ENCODE results near the gene TGFBI.

TGFBI gene

DNA sequence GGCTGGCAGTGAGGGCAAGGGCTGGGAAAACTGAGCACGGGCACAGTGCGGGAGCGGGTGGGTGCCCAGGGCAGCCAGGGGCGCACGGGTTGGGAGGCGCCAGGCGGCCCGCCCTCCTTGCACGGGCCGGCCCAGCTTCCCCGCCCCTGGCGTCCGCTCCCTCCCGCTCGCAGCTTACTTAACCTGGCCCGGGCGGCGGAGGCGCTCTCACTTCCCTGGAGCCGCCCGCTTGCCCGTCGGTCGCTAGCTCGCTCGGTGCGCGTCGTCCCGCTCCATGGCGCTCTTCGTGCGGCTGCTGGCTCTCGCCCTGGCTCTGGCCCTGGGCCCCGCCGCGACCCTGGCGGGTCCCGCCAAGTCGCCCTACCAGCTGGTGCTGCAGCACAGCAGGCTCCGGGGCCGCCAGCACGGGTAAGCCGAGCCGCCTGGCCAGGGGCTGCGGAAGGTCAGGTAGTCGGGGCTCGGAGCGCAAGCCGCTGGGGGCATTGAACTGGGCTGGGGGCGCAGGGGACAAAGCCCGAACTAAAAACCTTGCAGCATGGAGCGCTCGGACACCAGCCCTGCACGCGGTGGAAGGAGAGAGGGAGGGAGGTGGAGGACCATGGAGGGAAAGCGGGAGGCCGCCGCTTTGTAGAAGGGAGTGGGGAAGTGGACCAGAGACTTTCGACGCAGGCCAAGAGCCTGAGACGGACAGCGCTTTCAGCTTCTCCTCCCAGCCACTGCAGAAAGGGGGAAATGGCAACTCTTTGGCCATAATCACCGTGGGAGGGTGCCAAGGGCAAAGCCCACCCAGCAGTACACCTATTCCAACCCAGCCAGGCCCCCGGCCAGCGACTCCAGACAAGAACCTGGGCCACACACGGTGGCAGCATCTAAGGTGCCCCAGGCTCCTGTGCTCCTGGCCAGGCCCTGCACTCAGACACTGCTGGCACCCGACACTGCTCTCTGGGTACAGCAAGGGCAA is at the start of gene TGFBI:
TGFBI (plus strand) TSS at position 207 of the 961 bp plus-strand sequence; CDS start at position 275, 68 bp downstream.
- peak; percentile 57 to 78 for DNase-seq

DNA sequence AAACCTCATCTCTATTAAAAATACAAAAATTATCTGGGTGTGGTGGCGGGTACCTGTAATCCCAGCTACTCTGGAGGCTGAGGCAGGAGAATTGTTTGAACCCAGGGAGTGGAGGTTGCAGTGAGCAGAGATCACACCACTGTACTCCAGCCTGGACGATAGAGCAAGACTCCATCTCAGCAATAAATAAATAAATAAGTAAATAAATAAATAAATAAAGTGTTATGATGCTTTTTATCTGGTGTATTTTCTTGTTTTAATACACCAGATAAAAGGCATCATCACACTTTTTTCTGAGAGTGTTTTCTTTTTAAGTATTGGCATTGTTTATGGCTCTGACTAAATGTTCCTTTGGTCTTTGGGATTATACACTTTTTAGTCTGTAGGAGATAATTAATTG is 49.8 kb upstream of the TGFBI start:
- DNase-seq, result no peak

DNA sequence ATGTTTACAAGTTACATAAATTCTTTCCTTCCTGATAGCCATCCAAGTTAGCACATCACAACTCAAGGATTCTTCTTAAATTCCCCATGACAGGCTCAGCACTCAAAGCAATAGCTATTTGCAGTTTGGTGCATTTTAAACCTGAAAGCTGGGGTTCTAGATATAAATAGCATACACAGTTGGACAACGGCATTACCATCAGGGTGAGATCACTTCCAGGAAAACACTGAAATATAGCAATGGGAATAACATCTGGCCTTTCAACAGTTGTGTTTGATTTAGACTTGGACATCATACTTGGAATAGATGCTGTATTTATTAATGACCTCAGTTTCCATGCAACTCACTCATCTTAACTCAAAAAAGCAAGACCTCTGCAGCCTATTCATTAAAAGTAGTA is 49.3 kb upstream of the TGFBI start:
- no peak for DNase-seq

DNA sequence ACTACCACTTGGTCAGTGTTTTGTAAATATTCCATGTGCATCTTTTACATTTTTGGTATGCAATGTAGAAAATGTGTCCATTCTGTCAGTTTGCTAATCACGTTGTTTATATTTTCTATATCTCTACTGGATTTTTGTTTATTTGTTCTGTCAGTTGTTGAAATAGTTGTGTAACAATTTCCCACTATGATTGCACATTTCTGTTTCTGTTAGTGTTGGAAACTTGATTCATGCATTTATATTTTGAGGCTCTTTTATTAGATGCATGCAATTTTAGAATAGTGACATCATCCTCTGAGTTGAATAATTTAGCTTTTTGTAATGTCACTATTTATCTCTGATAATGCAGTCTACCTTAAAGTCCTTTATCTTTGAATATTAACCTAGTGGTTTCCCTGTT is 48.2 kb upstream of the TGFBI start:
- no peak for DNase-seq

DNA sequence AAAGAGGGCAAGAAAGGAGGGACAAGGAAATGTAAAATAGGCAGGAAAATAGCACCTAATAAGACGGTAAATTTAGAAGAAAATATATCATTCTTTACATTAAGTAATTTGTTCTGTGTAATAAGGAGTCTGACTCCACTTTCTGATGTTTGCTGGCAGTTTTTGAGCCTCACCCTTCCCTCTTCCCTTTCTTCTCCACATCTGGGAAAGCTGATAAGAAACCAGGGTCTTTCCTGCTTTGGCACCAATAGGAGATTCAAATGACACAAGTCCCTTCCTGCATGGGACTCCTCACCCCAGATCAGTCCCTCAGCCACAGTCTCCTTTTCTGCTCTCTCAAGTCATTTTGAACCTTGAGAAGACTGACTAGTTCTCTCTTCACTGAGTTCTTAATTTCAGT is 42.8 kb upstream of the TGFBI start:
- DNase-seq, result no peak

DNA sequence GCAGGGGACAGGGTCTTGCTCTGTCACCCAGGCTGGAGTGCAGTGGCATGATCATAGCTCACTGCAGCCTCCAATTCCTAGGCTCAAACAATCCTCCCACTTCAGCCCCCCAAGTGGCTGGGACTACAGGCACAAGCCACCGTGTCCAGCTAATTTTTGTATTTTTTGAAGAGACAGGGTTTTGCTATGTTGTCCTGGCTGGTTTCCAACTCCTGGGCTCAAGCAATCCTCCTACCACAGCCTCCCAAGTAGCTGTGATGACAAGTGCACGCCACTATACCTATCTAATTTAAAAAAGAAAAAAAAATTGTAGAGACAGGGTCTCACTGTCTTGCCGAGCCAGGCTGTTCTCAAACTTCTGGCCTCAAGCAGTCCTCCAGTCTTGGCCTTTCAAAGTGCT is 42.4 kb upstream of the TGFBI start:
- DNase-seq, result no peak

DNA sequence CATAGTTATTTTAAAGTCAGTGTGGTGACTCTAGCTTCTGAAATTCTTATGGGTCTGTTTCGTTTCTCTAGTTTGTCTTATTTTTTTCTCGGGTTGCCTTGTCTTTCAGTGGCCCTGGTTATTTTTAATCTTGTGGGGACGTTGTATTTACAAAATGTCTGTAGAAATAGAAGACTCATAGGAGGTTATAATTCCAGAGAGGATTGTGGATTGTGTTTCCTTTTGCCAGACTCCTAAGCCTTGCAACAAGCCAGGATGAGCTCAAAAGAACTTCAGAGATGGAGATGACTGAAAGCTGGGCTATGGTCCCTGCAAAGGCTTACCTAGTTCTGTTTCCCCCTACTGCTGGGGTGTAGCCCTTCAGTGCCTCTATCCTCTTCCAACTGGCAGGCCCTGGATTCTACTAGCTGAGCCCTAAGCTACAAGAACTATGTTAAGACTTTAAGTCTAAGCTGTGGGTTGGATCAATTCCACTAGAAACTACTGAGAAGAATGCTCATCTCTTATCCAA is 41.8 kb upstream of the TGFBI start:
- no peak for DNase-seq

DNA sequence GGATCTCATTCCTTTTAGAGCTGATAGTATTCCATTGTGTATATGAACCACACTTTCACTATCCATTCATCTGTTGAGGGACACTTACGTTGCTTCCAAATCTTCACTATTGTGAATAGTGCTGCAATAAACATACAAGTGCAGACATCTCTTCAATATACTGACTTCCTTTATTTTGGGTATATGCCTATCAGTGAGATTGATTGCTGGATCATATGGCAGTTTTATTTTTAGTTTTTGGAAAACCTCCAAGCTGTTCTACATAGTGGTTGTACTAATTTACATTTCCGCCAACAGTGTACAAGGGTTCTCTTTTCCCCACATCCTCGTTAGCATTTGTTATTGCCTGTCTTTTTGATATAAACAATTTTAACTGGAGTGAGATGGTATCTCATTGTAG is 40.2 kb upstream of the TGFBI start:
- DNase-seq, result no peak

DNA sequence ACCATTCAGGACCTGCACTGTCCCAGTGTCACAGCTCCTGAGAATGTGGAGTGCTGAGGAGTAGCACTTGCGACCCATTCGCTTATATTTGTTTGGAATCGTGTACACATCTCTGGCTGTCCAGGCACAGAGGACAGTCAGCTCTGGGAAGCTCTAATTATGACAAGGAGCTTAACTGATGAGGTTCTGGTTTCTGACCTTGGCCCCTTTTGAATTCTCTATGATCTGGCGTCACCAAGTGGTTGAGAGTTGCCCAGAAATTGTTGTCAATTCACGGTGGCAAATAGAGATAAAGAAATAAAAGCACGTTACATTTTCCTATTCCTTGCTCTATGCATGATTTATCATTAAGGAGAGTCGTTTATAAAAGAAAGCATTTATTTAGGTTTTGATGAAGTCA is 39.1 kb upstream of the TGFBI start:
- DNase-seq, result no peak

DNA sequence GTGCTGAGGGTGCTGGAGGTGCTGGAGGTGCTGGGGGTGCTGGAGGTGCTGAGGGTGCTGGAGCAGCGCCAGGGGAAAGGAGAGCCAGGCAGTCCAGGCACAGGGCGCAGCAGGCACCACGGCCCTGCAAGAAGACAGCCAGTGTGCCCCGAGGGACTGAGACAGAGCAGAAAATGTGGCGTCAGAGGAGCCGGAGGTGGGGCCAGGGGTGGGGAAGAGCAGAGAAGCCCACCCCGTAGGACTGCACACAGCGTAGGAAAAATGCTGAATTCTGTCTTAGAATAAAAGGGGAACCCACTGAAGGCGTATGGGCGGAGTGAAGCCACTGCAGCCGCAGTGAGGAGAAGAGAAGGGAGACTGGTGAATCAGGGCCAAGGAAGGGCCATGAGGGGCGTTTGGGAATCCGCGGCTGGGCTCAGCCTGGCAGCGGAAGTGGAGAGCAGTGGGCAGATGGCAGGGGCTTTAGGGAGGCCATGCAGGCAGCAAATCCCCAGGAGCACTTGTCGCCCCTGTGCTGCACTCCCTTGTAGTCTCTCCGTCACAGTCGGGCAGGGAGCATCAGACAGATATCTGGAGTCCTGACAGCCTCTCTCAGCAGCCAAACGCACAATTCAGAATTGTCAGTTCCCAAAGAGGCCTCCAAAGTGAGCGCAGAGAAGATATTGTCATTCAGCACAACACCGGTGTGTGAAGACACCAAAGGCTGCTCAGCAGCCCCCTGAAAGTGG is 38.1 kb upstream of the TGFBI start:
- peak; percentile 13 to 41 for DNase-seq

DNA sequence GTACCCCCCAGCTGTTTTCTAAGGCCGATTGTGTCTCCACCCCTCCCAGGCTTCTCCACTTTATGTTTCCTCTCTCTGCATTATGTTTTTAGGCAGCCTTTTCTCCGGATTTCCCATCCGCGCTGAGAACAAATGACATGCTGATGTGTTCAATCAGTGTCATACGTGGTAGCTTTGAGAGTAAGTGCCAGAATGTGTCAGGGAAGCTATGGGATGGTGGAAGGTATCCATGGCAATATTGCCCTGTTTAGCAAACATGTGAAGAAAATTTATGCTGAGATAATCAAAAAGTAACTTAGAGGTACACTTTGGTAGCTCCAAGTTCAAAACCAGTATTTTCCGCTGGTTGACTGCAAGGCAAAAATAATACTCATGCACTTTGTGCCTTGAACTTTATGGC is 37.4 kb upstream of the TGFBI start:
- no peak for DNase-seq

DNA sequence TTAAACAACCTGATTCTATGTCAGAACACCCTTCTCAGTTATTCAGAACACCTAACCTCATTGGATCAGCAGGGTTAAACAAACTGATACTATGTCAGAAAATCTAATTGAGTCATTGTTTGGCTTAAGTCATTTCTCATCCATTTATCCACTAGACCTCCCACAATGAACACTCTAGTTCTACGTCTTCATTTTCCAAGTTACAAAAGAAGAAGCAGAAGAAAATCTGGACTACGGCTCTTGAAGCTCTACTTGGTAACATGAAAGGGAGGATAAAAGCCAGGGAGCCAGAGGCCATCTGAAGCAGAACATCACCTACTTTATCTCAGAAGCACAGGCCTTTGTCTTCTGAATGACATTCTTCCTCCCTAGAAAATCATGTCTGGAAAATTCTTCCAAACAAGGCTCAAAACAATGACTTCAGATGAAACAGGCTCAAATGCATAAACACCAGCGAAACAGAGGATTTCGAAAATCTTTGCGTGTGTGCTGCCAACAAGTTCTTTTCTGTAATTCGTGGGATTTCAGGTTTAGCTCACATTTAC is 35.4 kb upstream of the TGFBI start:
- no peak for DNase-seq

DNA sequence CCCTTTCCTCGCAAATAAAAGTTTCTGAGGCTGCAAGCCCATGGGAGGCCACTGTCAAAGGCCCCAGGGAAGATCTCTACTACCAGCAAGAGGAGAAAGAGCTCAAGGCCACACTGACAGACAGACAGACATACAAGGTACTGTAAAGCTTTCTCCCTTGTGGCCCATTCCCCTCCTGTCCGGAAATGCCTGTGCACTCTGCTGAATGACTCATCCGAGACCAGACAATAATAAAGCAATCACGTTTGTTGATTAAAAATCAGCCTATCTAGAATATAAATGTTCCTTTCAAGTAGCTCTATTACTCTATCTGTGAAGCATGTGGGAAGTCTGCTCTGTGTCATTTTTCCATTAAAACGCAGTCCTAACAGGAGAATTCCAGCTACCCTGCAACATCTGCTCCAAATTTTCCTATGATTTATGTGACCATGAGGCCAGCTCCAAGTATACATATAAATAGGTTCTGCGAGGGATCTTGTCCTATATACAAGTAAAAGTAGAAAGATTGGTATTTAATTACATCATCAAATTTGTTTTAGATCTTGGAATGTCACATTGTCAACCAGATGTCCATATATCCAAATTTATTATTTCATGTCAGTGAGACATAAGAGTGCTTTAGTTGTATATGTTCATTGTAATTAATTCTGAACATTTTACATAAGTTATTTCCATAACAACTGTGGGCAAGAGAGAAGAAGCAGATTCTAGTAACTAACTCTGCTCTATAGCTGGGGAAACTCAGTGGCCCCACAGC is 34.7 kb upstream of the TGFBI start:
- DNase-seq, result no peak

DNA sequence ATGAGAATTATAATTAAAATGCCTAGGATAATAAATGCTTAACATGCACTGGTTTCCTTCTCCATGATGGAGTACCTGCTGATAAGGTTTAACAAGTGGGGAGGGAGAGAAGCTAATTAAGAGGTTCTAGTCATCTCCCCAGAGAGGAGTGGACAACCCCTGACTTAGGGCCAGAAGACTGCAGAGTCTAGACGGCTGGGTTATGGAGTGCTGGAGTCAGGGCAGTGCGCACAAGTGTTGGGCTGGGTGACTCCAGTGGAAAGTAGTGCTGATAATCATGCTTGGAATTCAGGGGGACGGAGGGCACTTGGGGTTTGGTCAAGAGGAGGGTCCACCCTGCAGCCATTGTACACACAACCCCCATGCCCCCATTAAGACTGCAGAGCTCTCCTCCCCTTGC is 32.8 kb upstream of the TGFBI start:
- DNase-seq, result no peak

DNA sequence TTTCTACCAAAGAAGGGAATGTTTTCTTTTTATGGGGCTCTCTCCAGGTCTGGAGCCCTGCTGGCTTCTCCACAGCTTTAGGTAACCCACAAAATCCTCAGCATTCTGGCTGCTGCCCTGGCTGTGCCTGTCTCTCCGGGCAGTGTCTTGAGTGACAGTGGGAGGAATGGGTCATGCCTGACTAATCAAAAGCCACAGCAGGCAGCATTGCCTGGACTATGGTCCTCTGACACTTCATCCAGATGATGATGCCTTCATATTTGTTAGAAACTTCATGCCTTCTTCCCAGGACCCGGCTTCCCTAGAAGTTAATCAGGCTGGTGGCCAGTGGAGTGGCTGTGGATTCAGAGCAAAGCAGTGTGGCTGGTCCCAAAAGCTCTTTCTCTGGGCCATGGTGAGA is 32.2 kb upstream of the TGFBI start:
- peak in 1 of 2 donors; percentile 9 for DNase-seq

DNA sequence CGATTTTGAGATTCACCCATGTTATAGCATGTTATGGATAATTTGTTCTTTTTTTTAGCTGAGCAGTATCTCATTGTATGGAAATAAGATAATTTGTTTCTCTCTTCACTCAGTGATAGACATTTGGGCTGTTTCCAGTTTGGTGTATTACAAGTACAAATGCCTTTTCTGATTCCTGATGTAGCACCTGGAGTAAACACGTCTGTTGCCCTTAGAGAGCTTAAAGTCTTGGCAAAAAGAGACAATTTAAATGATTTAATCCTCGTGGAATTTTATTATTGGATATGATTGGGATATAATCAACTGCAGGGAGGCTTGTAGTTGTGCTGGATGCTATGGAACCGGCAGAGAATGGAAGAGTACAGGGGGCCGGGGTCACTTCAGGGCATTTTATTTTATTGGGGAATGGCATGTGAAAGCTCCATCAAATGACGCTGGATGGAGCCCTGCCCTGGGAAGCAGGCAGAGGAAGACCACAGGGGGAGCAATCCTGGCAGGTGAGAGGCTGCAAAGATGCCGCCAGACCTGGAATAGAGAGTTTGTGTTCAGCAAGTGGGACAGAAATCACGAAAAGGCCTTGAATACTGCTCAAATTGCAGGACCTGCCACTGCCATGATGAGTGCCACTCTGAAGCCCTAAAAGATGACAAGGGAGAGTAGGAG is 31.0 kb upstream of the TGFBI start:
- no peak for DNase-seq

DNA sequence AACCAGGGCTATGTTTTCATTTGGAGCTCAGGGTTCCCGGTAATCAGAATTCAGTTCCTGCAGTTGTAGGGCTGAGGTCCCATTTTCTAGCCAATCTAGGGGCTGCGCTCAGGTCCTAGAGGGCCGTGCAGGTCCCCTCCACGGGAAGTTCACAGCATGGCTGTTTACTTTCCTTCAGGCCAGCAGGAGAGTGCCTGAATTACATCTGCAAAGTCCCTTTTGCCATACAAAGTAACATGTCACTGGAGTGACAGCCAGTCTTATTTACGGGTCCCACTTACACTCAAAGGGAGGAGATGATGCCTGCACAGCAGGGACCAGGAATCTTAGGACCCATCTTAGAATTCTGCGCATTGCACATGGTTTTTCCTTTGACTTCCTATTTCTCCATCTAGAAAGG is 29.9 kb upstream of the TGFBI start:
- DNase-seq, result no peak

DNA sequence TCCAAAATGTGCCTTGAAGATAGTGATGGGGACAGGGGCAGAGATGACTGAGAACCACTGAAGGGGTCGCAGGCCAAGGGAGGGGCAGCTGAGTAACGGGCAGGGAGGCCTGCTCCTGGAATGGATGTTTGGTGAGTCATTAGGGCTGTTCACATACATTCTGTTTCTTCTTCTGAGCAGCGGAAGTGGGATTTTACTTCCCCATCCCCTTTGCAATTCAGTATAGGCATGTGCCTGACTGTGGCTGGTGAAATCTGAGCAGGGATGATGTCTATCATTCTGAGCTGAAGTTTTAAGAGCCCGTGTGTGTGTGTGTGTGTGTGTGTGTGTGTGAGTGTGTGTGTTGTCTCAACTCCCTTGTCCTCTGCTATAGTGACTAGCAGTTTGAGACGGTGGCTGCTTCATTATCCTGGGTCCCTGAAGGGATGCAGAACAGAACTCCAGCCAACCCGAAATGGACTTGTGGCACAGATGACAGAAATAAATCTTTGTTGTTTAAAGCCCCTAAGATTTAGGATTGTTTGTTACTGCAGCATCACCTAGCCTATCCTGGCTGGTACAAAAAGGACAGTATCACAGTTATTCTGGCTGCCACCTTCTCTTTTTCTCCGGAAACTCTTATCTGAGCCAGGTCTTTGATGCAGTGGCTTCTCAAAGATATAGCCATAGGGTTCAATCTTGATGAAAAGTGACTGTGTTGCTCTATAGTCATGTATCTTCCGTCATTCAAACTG is 29.2 kb upstream of the TGFBI start:
- DNase-seq, result peak; percentile 79 to 82

DNA sequence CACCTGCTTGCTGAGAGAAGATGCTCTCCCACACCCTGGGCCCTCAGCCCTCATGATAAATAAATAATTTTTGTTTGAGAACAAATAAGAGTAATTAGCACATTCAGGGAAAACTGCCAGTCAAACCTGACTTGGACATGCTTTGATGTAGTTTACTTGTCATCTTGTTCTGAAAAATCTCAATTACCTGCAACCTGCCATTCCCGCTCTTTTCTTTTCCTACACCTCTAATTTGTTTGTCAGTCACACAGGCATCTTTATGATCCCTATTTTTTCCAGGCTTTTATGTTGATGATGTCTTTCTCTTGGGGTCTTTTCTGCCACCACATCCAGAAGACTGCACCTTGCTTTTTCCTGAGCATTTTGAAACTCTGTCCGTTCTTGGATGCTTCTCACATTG is 28.6 kb upstream of the TGFBI start:
- DNase-seq, result no peak

DNA sequence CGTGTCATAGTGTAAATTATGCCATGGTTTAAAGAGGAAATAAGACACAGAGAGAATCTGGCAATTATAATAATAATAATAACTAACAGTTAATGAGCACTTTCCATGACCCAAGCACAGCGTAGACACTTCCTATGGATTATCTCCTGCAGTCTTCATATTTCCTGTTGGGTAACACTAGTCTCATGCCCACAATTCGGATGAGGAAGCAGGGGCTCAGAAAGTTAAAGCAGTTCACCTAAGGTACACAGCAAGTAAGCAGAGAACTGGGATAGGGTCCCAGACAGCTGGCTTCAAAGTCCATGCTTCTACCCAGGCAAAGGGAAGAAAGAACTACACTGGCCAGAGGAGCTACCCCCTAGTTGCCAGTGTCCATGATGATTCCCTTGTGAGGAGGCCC is 27.9 kb upstream of the TGFBI start:
- DNase-seq, result peak in 1 of 2 donors; percentile 32

DNA sequence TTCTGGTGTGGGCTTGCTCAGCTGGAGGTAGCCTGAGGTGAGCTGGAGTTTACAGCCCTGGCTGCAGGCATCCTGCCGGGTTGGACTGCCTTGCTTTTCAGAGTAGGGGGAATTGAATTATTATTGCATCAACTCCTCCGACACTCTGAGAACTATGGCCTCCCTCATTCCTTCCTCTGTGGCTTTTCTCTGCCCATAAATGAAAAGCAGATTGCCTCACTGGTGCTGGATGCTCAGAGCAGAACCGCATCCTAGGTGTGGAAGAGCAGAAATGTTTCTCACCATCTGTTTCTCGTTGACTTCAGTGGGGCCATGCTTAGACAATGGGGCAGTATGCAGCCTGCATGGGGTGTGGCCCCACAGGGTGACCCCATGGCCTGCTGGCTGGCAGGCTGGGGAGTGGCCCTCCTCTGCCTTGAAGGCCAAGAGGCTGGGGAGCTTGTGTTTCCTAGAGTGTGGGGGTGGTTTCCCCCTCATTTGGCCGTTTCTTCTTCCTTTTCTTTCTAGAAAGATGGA is 27.3 kb upstream of the TGFBI start:
- DNase-seq, result no peak

Measured in inflammatory macrophage treated with lipopolysaccharide for 1 hour (primary cell).